Liver (tissue), 9 donors: Measurements from ENCODE around the gene PNO1. TPM values are rescaled to one million over a fixed set of nuclear protein-coding genes. Genes with fewer than 3 reads are reported as not detected.
A peak's percentile ranks its signal among the peaks of the same experiment; 100 is the strongest.

ENCODE experiments used
- DNase-seq: peaks from one replicate; pipeline ENCODE4 v3.0.0-alpha.2; 2017; ENCODE audit warnings: low spot score
- H3K27ac ChIP-seq, 2 donors: one replicate each; pipeline ENCODE4 v1.7.0; 2013; ENCODE audit warnings: inconsistent platforms in 2 of 2, low read length in 2 of 2, control low read depth in 1 of 2, low read depth in 1 of 2, mild to moderate bottlenecking in 1 of 2
- H3K27me3 ChIP-seq, 4 donors: one replicate each; pipeline versions ENCODE4 v1.6.1 to v1.7.0; 2013; ENCODE audit warnings: low read length in 3 of 4, inconsistent platforms in 1 of 4, mild to moderate bottlenecking in 1 of 4, moderate library complexity in 1 of 4; ENCODE audit not compliant: control insufficient read depth in 4 of 4, insufficient read depth in 4 of 4
- H3K36me3 ChIP-seq, 4 donors: one replicate each; pipeline versions ENCODE4 v1.6.1 to v1.7.0; 2013; ENCODE audit warnings: low read length in 3 of 4, mild to moderate bottlenecking in 3 of 4, low read depth in 1 of 4, moderate library complexity in 1 of 4; ENCODE audit not compliant: control insufficient read depth in 4 of 4, insufficient read depth in 3 of 4
- H3K4me1 ChIP-seq, 4 donors: one replicate each; pipeline versions ENCODE4 v1.6.1 to v1.7.0; 2013; ENCODE audit warnings: low read length in 3 of 4, mild to moderate bottlenecking in 3 of 4, moderate library complexity in 1 of 4; ENCODE audit not compliant: control insufficient read depth in 4 of 4, insufficient read depth in 4 of 4
- H3K4me3 ChIP-seq, 3 donors: one replicate each; pipeline versions ENCODE4 v1.6.1 to v1.7.0; 2013; ENCODE audit warnings: low read length in 3 of 3, control low read depth in 1 of 3, low read depth in 1 of 3, mild to moderate bottlenecking in 1 of 3
- H3K9ac ChIP-seq, 2 donors: one replicate each; pipeline ENCODE4 v1.7.0; 2013; ENCODE audit warnings: low read length in 2 of 2, mild to moderate bottlenecking in 2 of 2, moderate library complexity in 2 of 2, control low read depth in 1 of 2, low read depth in 1 of 2
- H3K9me3 ChIP-seq, 4 donors: one replicate each; pipeline versions ENCODE4 v1.6.1 to v1.7.0; 2013; ENCODE audit warnings: low read length in 3 of 4; ENCODE audit not compliant: control insufficient read depth in 4 of 4
- ATF3 ChIP-seq: IDR thresholded peaks from 2 replicates; pipeline ENCODE4 v1.6.1; 2016; ENCODE audit warnings: antibody characterized with exemption
- CTCF ChIP-seq: fragments of 150-350 bp; IDR thresholded peaks from 2 replicates; pipeline ENCODE4 v1.5.1; 2017; ENCODE audit warnings: improper control_type of control experiment, low read depth, low read length; ENCODE audit not compliant: missing input control
- EGR1 ChIP-seq, 2 donors: IDR thresholded peaks; 2 replicates each; pipeline ENCODE4 v1.6.1; 2016 to 2018; ENCODE audit warnings: antibody characterized with exemption in 2 of 2, low read depth in 2 of 2
- FOXA1 ChIP-seq: IDR thresholded peaks from 2 replicates; pipeline ENCODE4 v1.6.1; 2016; ENCODE audit warnings: antibody characterized with exemption
- FOXA2 ChIP-seq: IDR thresholded peaks from 2 replicates; pipeline ENCODE4 v1.6.1; 2016; ENCODE audit warnings: antibody characterized with exemption
- GABPA ChIP-seq, 2 donors: IDR thresholded peaks in 1 of 2; conservative IDR thresholded peaks in 1 of 2; 2 replicates each; pipeline ENCODE4 v1.6.1; 2016; ENCODE audit warnings: antibody characterized with exemption in 2 of 2, mild to moderate bottlenecking in 1 of 2, moderate library complexity in 1 of 2
- HNF4A ChIP-seq, 2 donors: conservative IDR thresholded peaks; 2 replicates each; pipeline ENCODE4 v1.6.1; 2016; ENCODE audit warnings: antibody characterized with exemption in 2 of 2, mild to moderate bottlenecking in 2 of 2
- HNF4G ChIP-seq: IDR thresholded peaks from 2 replicates; pipeline ENCODE4 v1.6.1; 2016; ENCODE audit warnings: antibody characterized with exemption
- JUND ChIP-seq, 2 donors: IDR thresholded peaks; 2 replicates each; pipeline ENCODE4 v1.6.1; 2016; ENCODE audit warnings: antibody characterized with exemption in 2 of 2
- MAX ChIP-seq: IDR thresholded peaks from 2 replicates; pipeline ENCODE4 v1.6.1; 2016; ENCODE audit warnings: antibody characterized with exemption
- NR2F2 ChIP-seq: IDR thresholded peaks from 2 replicates; pipeline ENCODE4 v1.6.1; 2016; ENCODE audit warnings: antibody characterized with exemption
- RAD21 ChIP-seq, 2 donors: IDR thresholded peaks; 2 replicates each; pipeline ENCODE4 v1.6.1; 2016; ENCODE audit warnings: antibody characterized with exemption in 2 of 2, mild to moderate bottlenecking in 2 of 2
- REST ChIP-seq: IDR thresholded peaks from 2 replicates; pipeline ENCODE4 v1.6.1; 2016; ENCODE audit warnings: antibody characterized with exemption, mild to moderate bottlenecking
- RXRA ChIP-seq, 2 donors: IDR thresholded peaks; 2 replicates each; pipeline ENCODE4 v1.6.1; 2017 to 2018; ENCODE audit warnings: antibody characterized with exemption in 2 of 2, mild to moderate bottlenecking in 1 of 2
- SP1 ChIP-seq: IDR thresholded peaks from 2 replicates; pipeline ENCODE4 v1.6.1; 2018; ENCODE audit warnings: antibody characterized with exemption, mild to moderate bottlenecking
- TAF1 ChIP-seq: conservative IDR thresholded peaks from 2 replicates; pipeline ENCODE4 v1.6.1; 2016; ENCODE audit warnings: antibody characterized with exemption, mild to moderate bottlenecking
- YY1 ChIP-seq: IDR thresholded peaks from 2 replicates; pipeline ENCODE4 v1.6.1; 2016; ENCODE audit warnings: antibody characterized with exemption, mild to moderate bottlenecking
- ZBTB33 ChIP-seq: IDR thresholded peaks from 2 replicates; pipeline ENCODE4 v1.6.1; 2016; ENCODE audit warnings: antibody characterized with exemption
- WGBS: extraction: QIAGEN DNeasy Blood & Tissue Kit; methylation state at CpG from one replicate; pipeline ENCODE4 v1.1.7; 2013; 5-methylcytosine and 5-hydroxymethylcytosine counted together
- polyA plus RNA-seq, 2 donors: library from polyadenylated mRNA; stranded (reverse) in 1 of 2; unstranded in 1 of 2; fragments of 200-250 nt in 1 of 2; fragments of >200 nt in 1 of 2; fragmentation: Nextera tagmentation in 1 of 2; extraction: Ambion mirVana in 1 of 2; gene quantifications; one replicate each; pipeline versions ENCODE4 v1.2.1 to v1.2.3, GENCODE V29; 2013 to 2015
- total RNA-seq, 2 donors: library from RNA; depleted of rRNA; stranded (reverse); fragments of >200 nt; gene quantifications; one replicate each; pipeline ENCODE4 v1.2.3, GENCODE V29; 2014
- donor health status: healthy.
- donor health status: healthy.
- donor health status: healthy.
- donor health status: healthy.
- donor health status: healthy.

Gene PNO1
- total RNA-seq: 1 to 10 TPM; 5.5 to 9.5 TPM
- polyA plus RNA-seq: 1 to 10 TPM; 7.9 to 8.9 TPM

GRCh38 chr2:68157402-68158133 lies at the start of gene PNO1:
Gene PNO1, plus strand, starts transcription at chr2:68157888. Its CDS starts 47 bp downstream, at chr2:68157935.
- Histone ChIP-seq H3K9ac (peak within 1 kb of the TSS; percentile 75 to 95), H3K27me3 (no peaks in the 10 kb centered on the region), H3K9me3 (no peaks in the 10 kb centered on the region), H3K4me1 (peaks cover 4 to 28% (median 23%) of the 10 kb centered on the region in 4 donors), H3K36me3 (peaks cover 4 to 22% (median 13%) of the 10 kb centered on the region in 4 donors), H3K4me3 (peak within 1 kb of the TSS; percentile 96 to 100 (median 99)), H3K27ac (peak within 1 kb of the TSS; percentile 92 to 93)
- WGBS: under 1% methylated on average over 44 of the region's 44 CpGs
- no peak for TF ChIP-seq FOXA1
- TF ChIP-seq RXRA (IDR thresholded peaks at IDR 0.05): peak; percentile 61 to 68
- no peak for TF ChIP-seq ATF3
- no peak for TF ChIP-seq RAD21 (IDR thresholded peaks at IDR 0.05)
- TF ChIP-seq NR2F2: peak; percentile 86
- peak; percentile 99 for TF ChIP-seq MAX
- no peak for TF ChIP-seq HNF4G
- TF ChIP-seq SP1: peak; percentile 80
- peak; percentile 21 to 50 for TF ChIP-seq HNF4A (conservative IDR thresholded peaks at IDR 0.05)
- peak; percentile 96 for TF ChIP-seq ZBTB33
- TF ChIP-seq YY1: peak; percentile 80
- TF ChIP-seq TAF1: no peak
- TF ChIP-seq JUND (IDR thresholded peaks at IDR 0.05): peak in 1 of 2 donors; percentile 51
- no peak for TF ChIP-seq REST
- TF ChIP-seq FOXA2: no peak
- no peak for TF ChIP-seq CTCF
- no peak for TF ChIP-seq EGR1 (IDR thresholded peaks at IDR 0.05; ENCODE audit: low read depth in 2 of 2)
- peak in 1 of 2 donors; percentile 62 for TF ChIP-seq GABPA (IDR thresholded peaks at IDR 0.05 in 1 of 2, conservative IDR thresholded peaks at IDR 0.05 in 1 of 2)
- DNase-seq: peak; percentile 97
